Measurements from ENCODE around the gene AGPAT3. TPM values are rescaled to one million over a fixed set of nuclear protein-coding genes. Genes with fewer than 3 reads are reported as not detected.

Gene AGPAT3
- total RNA-seq, 1 donor from 2014 or later = 57.7 TPM

GRCh38 chr21:44029460-44030087 lies 164.6 kb downstream of the AGPAT3 start:
- no peaks in the 10 kb centered on the region for H3K9me3 Mint-ChIP-seq
- intact Hi-C loops (cut with micrococcal nuclease) = loop anchor here (10.0 kb wide), 1 partner anchor 765 kb away; no protein-coding TSS in a partner anchor
- ChIA-PET CTCF (no interaction called here), POLR2A (no interaction called here)
- H3K27ac Mint-ChIP-seq = no peak overlapping the region
- H3K4me3 Mint-ChIP-seq = no peak overlapping the region
- peaks cover 51% of the 10 kb centered on the region for H3K4me1 Mint-ChIP-seq
- H3K27me3 Mint-ChIP-seq = no peaks in the 10 kb centered on the region
- H3K36me3 Mint-ChIP-seq (ENCODE audit: low read depth) = peaks cover 49% of the 10 kb centered on the region
- no peak for ATAC-seq (ENCODE audit: low read depth)
- DNase-seq = no peak
- TF ChIP-seq CTCF (IDR thresholded peaks at IDR 0.05) = no peak

- ChIA-PET POLR2A (no interaction called here), CTCF (no interaction called here)
- no peak overlapping the region for H3K4me3 Mint-ChIP-seq
- no peak overlapping the region for H3K27ac Mint-ChIP-seq
- intact Hi-C loops (cut with micrococcal nuclease) = no loop called here
- peaks cover 82% of the 10 kb centered on the region for H3K36me3 Mint-ChIP-seq (ENCODE audit: low read depth)
- DNase-seq = no peak
- no peaks in the 10 kb centered on the region for H3K27me3 Mint-ChIP-seq
- TF ChIP-seq CTCF (IDR thresholded peaks at IDR 0.05) = no peak
- no peak for ATAC-seq (ENCODE audit: low read depth)
- no peaks in the 10 kb centered on the region for H3K9me3 Mint-ChIP-seq
- peaks cover 3% of the 10 kb centered on the region for H3K4me1 Mint-ChIP-seq
Measured at GRCh38 chr21:44035244-44035643, 170.2 kb downstream of the AGPAT3 start.

Other genes with a start within 250 kb of the AGPAT3 start
- 0.58 and 0.61 TPM in 2 replicates for gene HSF2BP, start 205.7 kb upstream of the AGPAT3 start, total RNA-seq
- 29.6 and 32.0 TPM in 2 replicates for gene RRP1B, start 205.7 kb upstream of the AGPAT3 start, total RNA-seq
- 45.2 and 54.2 TPM in 2 replicates for gene PDXK, start 146.1 kb upstream of the AGPAT3 start, total RNA-seq
- 16.0 and 17.1 TPM in 2 replicates for gene CSTB, start 88.9 kb upstream of the AGPAT3 start, total RNA-seq
- gene RRP1, start 75.6 kb upstream of the AGPAT3 start, total RNA-seq = 36.8 and 37.0 TPM in 2 replicates
- 77.8 and 96.0 TPM in 2 replicates for gene TRAPPC10, start 147.1 kb downstream of the AGPAT3 start, total RNA-seq
- 8.7 and 11.8 TPM in 2 replicates for gene PWP2, start 242.2 kb downstream of the AGPAT3 start, total RNA-seq

Measured in activated B cell treated with CpG ODN at 0.5 μM for 24 hours (primary cell).